Thyroid gland (tissue), 4 donors: ENCODE data around the gene LSAMP.

Source experiments
- CTCF ChIP-seq, 6 experiments: fragments of 200-600 bp in 3 of 6; fragments of 450-650 bp in 3 of 6; sonication (generic) in 3 of 6; IDR thresholded peaks; one replicate each; pipeline ENCODE4 v1.5.1; 2016 to 2019; ENCODE audit warnings: antibody characterized with exemption in 6 of 6, mild to moderate bottlenecking in 2 of 6, inconsistent platforms in 1 of 6, moderate library complexity in 1 of 6
- POLR2A ChIP-seq, 2 donors: fragments of 450-650 bp; IDR thresholded peaks; one replicate each; pipeline ENCODE4 v1.6.1; 2017; ENCODE audit warnings: antibody characterized with exemption in 2 of 2, mild to moderate bottlenecking in 2 of 2, moderate library complexity in 1 of 2

GRCh38 chr3:116331380-116331779 is 113.9 kb downstream of the LSAMP start:
- TF ChIP-seq CTCF (IDR thresholded peaks at IDR 0.05) (no peak), POLR2A (IDR thresholded peaks at IDR 0.05) (no peak)
